HEK293T (cell line): Measurements from ENCODE around the gene SMYD5.

Experiments
- ARNT ChIP-seq: fragments of 450-650 bp; IDR thresholded peaks from 2 replicates; pipeline ENCODE4 v1.6.1; 2017; ENCODE audit warnings: mild to moderate bottlenecking
- BHLHE40 ChIP-seq: fragments of 450-650 bp; IDR thresholded peaks from 2 replicates; pipeline ENCODE4 v1.6.1; 2016; ENCODE audit warnings: mild to moderate bottlenecking, moderate library complexity, borderline replicate concordance
- CTBP1 ChIP-seq: fragments of 450-650 bp; IDR thresholded peaks from 2 replicates; pipeline ENCODE4 v1.6.1; 2016; ENCODE audit warnings: borderline replicate concordance
- ELF4 ChIP-seq: fragments of 450-650 bp; IDR thresholded peaks from 2 replicates; pipeline ENCODE4 v1.6.1; 2017; ENCODE audit warnings: antibody characterized with exemption
- FOXA1 ChIP-seq: fragments of 450-650 bp; IDR thresholded peaks from 2 replicates; pipeline ENCODE4 v1.6.1; 2016; ENCODE audit warnings: mild to moderate bottlenecking
- FOXK2 ChIP-seq: fragments of 450-650 bp; IDR thresholded peaks from 2 replicates; pipeline ENCODE4 v1.6.1; 2016; ENCODE audit warnings: mild to moderate bottlenecking
- FOXM1 ChIP-seq: fragments of 450-650 bp; IDR thresholded peaks from 2 replicates; pipeline ENCODE4 v1.6.1; 2017; ENCODE audit warnings: mild to moderate bottlenecking, borderline replicate concordance
- HDGF ChIP-seq: fragments of 450-650 bp; IDR thresholded peaks from 2 replicates; pipeline ENCODE4 v1.6.1; 2017; ENCODE audit warnings: antibody characterized with exemption, borderline replicate concordance
- NFRKB ChIP-seq: fragments of 450-650 bp; IDR thresholded peaks from 2 replicates; pipeline ENCODE4 v1.6.1; 2016; ENCODE audit warnings: mild to moderate bottlenecking, moderate library complexity
- PKNOX1 ChIP-seq: fragments of 450-650 bp; IDR thresholded peaks from 2 replicates; pipeline ENCODE4 v1.6.1; 2016
- SP1 ChIP-seq: fragments of 450-650 bp; IDR thresholded peaks from 2 replicates; pipeline ENCODE4 v1.6.1; 2017
- SUZ12 ChIP-seq: fragments of 450-650 bp; IDR thresholded peaks from 2 replicates; pipeline ENCODE4 v1.6.1; 2016; ENCODE audit warnings: mild to moderate bottlenecking
- TARDBP ChIP-seq: fragments of 450-650 bp; IDR thresholded peaks from 2 replicates; pipeline ENCODE4 v1.6.1; 2016
- ZNF384 ChIP-seq: fragments of 450-650 bp; IDR thresholded peaks from 2 replicates; pipeline ENCODE4 v1.6.1; 2016

- TF ChIP-seq FOXM1 (no peak), FOXK2 (no peak), TARDBP (no peak), PKNOX1 (no peak), SP1 (no peak), ARNT (no peak), BHLHE40 (no peak), FOXA1 (no peak), HDGF (no peak), ZNF384 (no peak), SUZ12 (no peak), NFRKB (no peak), ELF4 (no peak), CTBP1 (no peak)
Observed at GRCh38 chr2:73255907-73256617, 42.0 kb downstream of the SMYD5 start.
